ENCODE data around the gene ACSS1. TPM values are rescaled to one million over a fixed set of nuclear protein-coding genes. Genes with fewer than 3 reads are reported as not detected.

ACSS1 gene
- total RNA-seq, 2 experiments from 2014 or later, result 22.9 to 23.9 TPM

- CTCF ChIA-PET, result no interaction called here
- POLR2A ChIA-PET, result interaction anchor here (1.4 to 1.8 kb wide), 2 partner anchors 29 to 39 kb away, joined by 5 to 9 read pairs; partner anchors contain the start of gene CST7
Observed at GRCh38 chr20:24989162-24989561, 68.8 kb downstream of the ACSS1 start.

- CTCF ChIA-PET, result interaction anchor here (0.5 kb wide), 1 partner anchor 370 kb away, joined by 4 read pairs; no protein-coding TSS in a partner anchor
- POLR2A ChIA-PET, result interaction anchor here (1.4 to 1.8 kb wide), 2 partner anchors 28 to 38 kb away, joined by 5 to 9 read pairs; partner anchors contain the start of gene CST7
Observed at GRCh38 chr20:24987873-24988835, 69.8 kb downstream of the ACSS1 start.

GRCh38 chr20:24987244-24987643 is 70.7 kb downstream of the ACSS1 start:
- POLR2A ChIA-PET, result interaction anchor here (1.8 kb wide), 1 partner anchor 37 kb away, joined by 9 read pairs; the partner anchor contains the start of gene CST7
- CTCF ChIA-PET, result no interaction called here

- POLR2A ChIA-PET, result no interaction called here
- CTCF ChIA-PET, result no interaction called here
Observed at GRCh38 chr20:24986436-24987015, 71.4 kb downstream of the ACSS1 start.

GRCh38 chr20:24985802-24986201 is 72.1 kb downstream of the ACSS1 start:
- ChIA-PET POLR2A (no interaction called here), CTCF (interaction anchor here (1.2 kb wide), 1 partner anchor 31 kb away, joined by 3 read pairs; no protein-coding TSS in a partner anchor)

- POLR2A ChIA-PET, result no interaction called here
- CTCF ChIA-PET, result interaction anchor here (1.2 kb wide), 1 partner anchor 30 kb away, joined by 3 read pairs; no protein-coding TSS in a partner anchor
Observed at GRCh38 chr20:24984961-24985640, 72.8 kb downstream of the ACSS1 start.

GRCh38 chr20:24983896-24984295 is 74.0 kb downstream of the ACSS1 start:
- CTCF ChIA-PET, result interaction anchor here (1.4 kb wide), 1 partner anchor 29 kb away, joined by 3 read pairs; no protein-coding TSS in a partner anchor

GRCh38 chr20:24981790-24982189 is 76.1 kb downstream of the ACSS1 start:
- CTCF ChIA-PET, result no interaction called here
- POLR2A ChIA-PET, result no interaction called here

More at GRCh38 chr20:24983896-24984295, 74.0 kb downstream of the ACSS1 start:
- POLR2A ChIA-PET, result no interaction called here

GRCh38 chr20:24981282-24981681 is 76.7 kb downstream of the ACSS1 start:
- CTCF ChIA-PET, result no interaction called here
- POLR2A ChIA-PET, result no interaction called here

GRCh38 chr20:24980291-24981053 is 77.5 kb downstream of the ACSS1 start:
- POLR2A ChIA-PET, result no interaction called here
- CTCF ChIA-PET, result no interaction called here

- POLR2A ChIA-PET, result no interaction called here
- CTCF ChIA-PET, result no interaction called here
Observed at GRCh38 chr20:24979036-24979960, 78.6 kb downstream of the ACSS1 start.

- CTCF ChIA-PET, result no interaction called here
Observed at GRCh38 chr20:24978513-24978912, 79.4 kb downstream of the ACSS1 start.

GRCh38 chr20:24977797-24978196 is 80.1 kb downstream of the ACSS1 start:
- ChIA-PET CTCF (no interaction called here), POLR2A (no interaction called here)

More at GRCh38 chr20:24978513-24978912, 79.4 kb downstream of the ACSS1 start:
- POLR2A ChIA-PET, result no interaction called here

- ChIA-PET POLR2A (no interaction called here), CTCF (no interaction called here)
Observed at GRCh38 chr20:24977336-24977735, 80.6 kb downstream of the ACSS1 start.

- POLR2A ChIA-PET, result no interaction called here
- CTCF ChIA-PET, result no interaction called here
Observed at GRCh38 chr20:24972341-24972740, 85.6 kb downstream of the ACSS1 start.

GRCh38 chr20:24971376-24972101 is 86.4 kb downstream of the ACSS1 start:
- POLR2A ChIA-PET, result no interaction called here
- CTCF ChIA-PET, result no interaction called here

GRCh38 chr20:24970754-24971153 is 87.2 kb downstream of the ACSS1 start:
- ChIA-PET POLR2A (no interaction called here), CTCF (no interaction called here)

- CTCF ChIA-PET, result no interaction called here
- POLR2A ChIA-PET, result no interaction called here
Observed at GRCh38 chr20:24970030-24970553, 87.8 kb downstream of the ACSS1 start.
